VCaP (cell line): ENCODE results near the gene RPP21.

Experiments
- H3K27ac ChIP-seq: fragments of 450-650 bp; 2 replicates; pipeline ENCODE4 v1.5.1; 2017
- CTCF ChIP-seq: fragments of 450-650 bp; conservative IDR thresholded peaks from 2 replicates; pipeline ENCODE4 v1.5.1; 2017; ENCODE audit warnings: mild to moderate bottlenecking, moderate library complexity

The RPP21 gene

GRCh38 chr6:30334075-30334783 lies 10.7 kb upstream of the RPP21 start:
- H3K27ac ChIP-seq: no peak overlapping the region
- TF ChIP-seq CTCF: no peak

DNA sequence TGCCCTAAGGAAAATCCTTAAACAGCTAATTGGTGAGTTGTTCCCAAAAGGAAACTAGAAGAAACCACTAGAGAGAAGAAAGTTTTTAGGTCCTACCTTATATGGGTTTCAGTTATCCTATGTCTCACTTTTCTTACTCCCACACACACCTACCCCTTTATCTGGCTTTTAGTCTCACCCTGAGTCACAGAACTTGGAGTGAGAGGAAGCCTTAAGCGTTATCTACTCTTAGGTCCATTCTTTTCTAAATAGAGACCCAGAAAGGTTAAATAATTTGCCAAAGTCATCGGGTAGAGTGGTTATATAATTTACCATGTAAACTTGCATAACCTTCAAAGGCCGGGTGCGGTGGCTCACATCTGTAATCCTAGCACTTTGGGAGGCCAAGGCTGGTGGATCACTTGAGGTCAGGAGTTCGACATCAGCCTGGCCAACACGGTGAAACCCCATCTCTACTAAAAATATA lies 4.3 kb upstream of the RPP21 start:
- no peak for TF ChIP-seq CTCF
- H3K27ac ChIP-seq: no peak overlapping the region

DNA sequence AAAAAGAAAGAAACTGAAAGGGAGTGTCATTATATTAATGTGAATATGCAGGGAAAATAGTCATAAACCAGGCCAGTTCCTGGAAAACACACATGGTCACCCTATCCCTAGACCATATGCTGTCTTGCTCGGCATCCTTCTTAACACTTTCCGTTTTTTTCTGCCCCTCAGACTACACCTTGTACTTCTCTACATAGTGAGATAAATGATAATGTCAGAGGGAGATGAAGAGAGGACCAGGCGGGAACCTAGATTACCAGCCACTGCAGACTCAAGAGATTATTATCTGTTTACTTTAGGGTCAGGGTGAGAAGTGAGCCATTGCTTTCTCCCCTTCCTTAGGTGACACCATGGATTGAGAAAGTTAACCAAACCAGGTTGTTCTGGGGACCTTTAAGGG lies 3.7 kb upstream of the RPP21 start:
- no peak for TF ChIP-seq CTCF
- no peak overlapping the region for H3K27ac ChIP-seq

GRCh38 chr6:30341728-30342127 lies 3.2 kb upstream of the RPP21 start:
- no peak overlapping the region for H3K27ac ChIP-seq
- TF ChIP-seq CTCF: no peak

GRCh38 chr6:30344191-30344867 lies 627 bp upstream of the RPP21 start:
- no peak for TF ChIP-seq CTCF
- H3K27ac ChIP-seq: peak overlapping the region; percentile 81

DNA sequence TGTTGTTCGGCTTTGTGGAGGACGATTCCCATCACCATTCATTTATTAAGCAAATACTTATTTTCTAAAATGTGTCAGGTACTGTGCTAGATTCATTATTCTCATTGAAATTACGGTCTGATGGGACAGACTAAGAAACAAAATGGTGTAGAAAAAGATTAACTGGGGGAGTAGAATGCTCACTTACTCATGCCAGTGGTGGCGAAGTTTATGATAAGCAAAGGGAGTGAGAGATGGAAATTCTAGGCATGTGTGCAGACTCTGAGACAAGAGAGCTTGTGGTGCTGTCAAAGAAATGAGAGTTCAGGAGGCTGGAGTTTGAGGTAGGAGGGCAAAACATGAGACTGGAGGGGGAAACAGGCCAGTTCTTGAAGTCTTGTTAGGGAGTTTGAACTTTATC lies 896 bp downstream of the RPP21 start:
- H3K27ac ChIP-seq: peak overlapping the region; percentile 81
- no peak for TF ChIP-seq CTCF

- TF ChIP-seq CTCF: no peak
- no peak overlapping the region for H3K27ac ChIP-seq
These were observed 4.0 kb downstream of the RPP21 start for GRCh38 chr6:30348957-30349356.
